ENCODE data around the gene HIVEP3.

The HIVEP3 gene

GRCh38 chr1:41511239-41511540 lies 407.5 kb downstream of the HIVEP3 start:
- ChIA-PET CTCF (no interaction called here), POLR2A (no interaction called here)
- H3K4me1 ChIP-seq (ENCODE audit: control insufficient read depth, insufficient read depth, low read length), result no peaks in the 10 kb centered on the region
- H3K9me3 ChIP-seq (ENCODE audit: control insufficient read depth, insufficient read depth, low read depth, low read length), result no peaks in the 10 kb centered on the region
- no peak overlapping the region for H3K27ac ChIP-seq (ENCODE audit: extremely low read depth, low read depth, low read length)
- no peaks in the 10 kb centered on the region for H3K36me3 ChIP-seq (ENCODE audit: control insufficient read depth in 2 of 2, insufficient read depth in 1 of 2, low read length in 2 of 2)
- no peak overlapping the region for H3K4me3 ChIP-seq (ENCODE audit: low read depth, low read length)
- TF ChIP-seq KLF1 (tag by site-specific recombination; IDR thresholded peaks at IDR 0.05), result no peak
- no peak for TF ChIP-seq REST (tag by site-specific recombination; IDR thresholded peaks at IDR 0.05)
- TF ChIP-seq ZXDB (tag by site-specific recombination; IDR thresholded peaks at IDR 0.05), result no peak
- no peak for TF ChIP-seq ZNF692 (tag by site-specific recombination; IDR thresholded peaks at IDR 0.05)
- TF ChIP-seq ZNF2 (tag by site-specific recombination; IDR thresholded peaks at IDR 0.05), result no peak

DNA sequence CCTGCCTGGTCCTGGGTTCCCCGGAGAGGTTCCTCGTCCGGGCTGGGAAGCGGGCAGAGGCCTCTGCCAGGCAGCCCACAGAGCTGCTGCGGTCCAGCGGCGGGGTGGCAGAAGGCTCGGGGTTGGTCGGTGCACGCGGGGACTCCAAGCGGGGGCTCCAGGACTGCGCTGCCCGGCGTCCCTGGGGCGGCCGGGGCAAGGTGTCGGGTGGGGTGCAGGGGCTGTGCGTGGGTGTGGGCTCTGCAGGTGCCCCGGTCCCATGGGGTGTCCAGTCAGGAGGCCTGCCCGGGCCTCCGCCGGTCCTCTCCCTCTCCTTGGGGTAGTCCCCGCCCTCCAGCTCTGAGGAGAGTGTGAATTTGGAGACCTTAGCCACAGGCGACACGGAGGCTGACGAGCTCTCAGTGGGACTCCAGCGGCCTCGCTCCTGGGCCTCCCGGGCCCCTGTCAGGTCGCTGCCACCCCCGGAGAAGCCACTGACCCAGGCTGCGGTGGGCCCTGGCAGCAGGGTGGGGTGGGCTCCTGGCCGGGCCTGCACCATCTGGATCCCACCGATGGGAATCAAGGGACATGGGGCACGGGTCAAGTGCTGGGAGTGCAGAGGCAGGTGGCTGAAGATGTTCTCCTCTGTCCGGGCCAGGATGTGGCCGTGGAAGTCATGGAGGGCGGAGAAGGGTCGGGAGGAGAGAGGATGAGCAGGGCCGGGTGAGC lies 408.0 kb downstream of the HIVEP3 start:
- H3K4me1 ChIP-seq (ENCODE audit: control insufficient read depth, insufficient read depth, low read length), result no peaks in the 10 kb centered on the region
- ChIA-PET CTCF (interaction anchor here (0.6 kb wide), 1 partner anchor 542 kb away, joined by 3 read pairs; no protein-coding TSS in a partner anchor), POLR2A (no interaction called here)
- no peaks in the 10 kb centered on the region for H3K9me3 ChIP-seq (ENCODE audit: control insufficient read depth, insufficient read depth, low read depth, low read length)
- H3K36me3 ChIP-seq (ENCODE audit: control insufficient read depth in 2 of 2, insufficient read depth in 1 of 2, low read length in 2 of 2), result no peaks in the 10 kb centered on the region
- H3K27ac ChIP-seq (ENCODE audit: extremely low read depth, low read depth, low read length), result no peak overlapping the region
- no peak overlapping the region for H3K4me3 ChIP-seq (ENCODE audit: low read depth, low read length)
- TF ChIP-seq ZBTB1 (tag by site-specific recombination; IDR thresholded peaks at IDR 0.05) (no peak), YY1 (tag by site-specific recombination; IDR thresholded peaks at IDR 0.05) (no peak), MYNN (tag by site-specific recombination; IDR thresholded peaks at IDR 0.05; ENCODE audit: borderline replicate concordance) (no peak), ZNF341 (tag by site-specific recombination; IDR thresholded peaks at IDR 0.05; ENCODE audit: low read depth) (no peak), ZNF404 (tag by site-specific recombination; IDR thresholded peaks at IDR 0.05) (no peak), ZNF2 (tag by site-specific recombination; IDR thresholded peaks at IDR 0.05) (no peak), ZNF561 (tag by site-specific recombination; IDR thresholded peaks at IDR 0.05; ENCODE audit: borderline replicate concordance) (no peak), ZBTB17 (tag by site-specific recombination; IDR thresholded peaks at IDR 0.05) (no peak), ZNF677 (tag by site-specific recombination; IDR thresholded peaks at IDR 0.05) (no peak), ZNF169 (tag by site-specific recombination; IDR thresholded peaks at IDR 0.05) (no peak), YY2 (tag by site-specific recombination; IDR thresholded peaks at IDR 0.05) (no peak), ZNF175 (tag by site-specific recombination; IDR thresholded peaks at IDR 0.05) (no peak), ZNF354C (tag by site-specific recombination; IDR thresholded peaks at IDR 0.05; ENCODE audit: borderline replicate concordance, low read depth) (no peak), ZBTB11 (tag by site-specific recombination; conservative IDR thresholded peaks at IDR 0.05; ENCODE audit: low read depth) (no peak), ZFP41 (tag by site-specific recombination; IDR thresholded peaks at IDR 0.05; ENCODE audit: borderline replicate concordance) (no peak), ZSCAN18 (tag by site-specific recombination; IDR thresholded peaks at IDR 0.05) (no peak)
- TF ChIP-seq, protein P1, sequence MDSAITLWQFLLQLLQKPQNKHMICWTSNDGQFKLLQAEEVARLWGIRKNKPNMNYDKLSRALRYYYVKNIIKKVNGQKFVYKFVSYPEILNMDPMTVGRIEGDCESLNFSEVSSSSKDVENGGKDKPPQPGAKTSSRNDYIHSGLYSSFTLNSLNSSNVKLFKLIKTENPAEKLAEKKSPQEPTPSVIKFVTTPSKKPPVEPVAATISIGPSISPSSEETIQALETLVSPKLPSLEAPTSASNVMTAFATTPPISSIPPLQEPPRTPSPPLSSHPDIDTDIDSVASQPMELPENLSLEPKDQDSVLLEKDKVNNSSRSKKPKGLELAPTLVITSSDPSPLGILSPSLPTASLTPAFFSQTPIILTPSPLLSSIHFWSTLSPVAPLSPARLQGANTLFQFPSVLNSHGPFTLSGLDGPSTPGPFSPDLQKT (IDR thresholded peaks at IDR 0.05; ENCODE audit: borderline replicate concordance, low read depth, low read length), result no peak
- TF ChIP-seq, protein P2, sequence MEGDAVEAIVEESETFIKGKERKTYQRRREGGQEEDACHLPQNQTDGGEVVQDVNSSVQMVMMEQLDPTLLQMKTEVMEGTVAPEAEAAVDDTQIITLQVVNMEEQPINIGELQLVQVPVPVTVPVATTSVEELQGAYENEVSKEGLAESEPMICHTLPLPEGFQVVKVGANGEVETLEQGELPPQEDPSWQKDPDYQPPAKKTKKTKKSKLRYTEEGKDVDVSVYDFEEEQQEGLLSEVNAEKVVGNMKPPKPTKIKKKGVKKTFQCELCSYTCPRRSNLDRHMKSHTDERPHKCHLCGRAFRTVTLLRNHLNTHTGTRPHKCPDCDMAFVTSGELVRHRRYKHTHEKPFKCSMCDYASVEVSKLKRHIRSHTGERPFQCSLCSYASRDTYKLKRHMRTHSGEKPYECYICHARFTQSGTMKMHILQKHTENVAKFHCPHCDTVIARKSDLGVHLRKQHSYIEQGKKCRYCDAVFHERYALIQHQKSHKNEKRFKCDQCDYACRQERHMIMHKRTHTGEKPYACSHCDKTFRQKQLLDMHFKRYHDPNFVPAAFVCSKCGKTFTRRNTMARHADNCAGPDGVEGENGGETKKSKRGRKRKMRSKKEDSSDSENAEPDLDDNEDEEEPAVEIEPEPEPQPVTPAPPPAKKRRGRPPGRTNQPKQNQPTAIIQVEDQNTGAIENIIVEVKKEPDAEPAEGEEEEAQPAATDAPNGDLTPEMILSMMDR (tag by site-specific recombination; IDR thresholded peaks at IDR 0.05), result no peak

All from HEK293 (cell line).